GM21515 (cell line): Measurements from ENCODE around the gene IL31.

Source experiments
- ATAC-seq: cut with Tn5 transposase; IDR thresholded peaks from one replicate; pipeline ENCODE4 v1.9.1; 2021; ENCODE audit not compliant: unreplicated experiment

The IL31 gene

GRCh38 chr12:122130150-122130549 is 43.9 kb downstream of the IL31 start:
- no peak for ATAC-seq

GRCh38 chr12:122129131-122129530 is 44.9 kb downstream of the IL31 start:
- no peak for ATAC-seq

- no peak for ATAC-seq
Measured at GRCh38 chr12:122128481-122128880, 45.5 kb downstream of the IL31 start.

- no peak for ATAC-seq
Measured at GRCh38 chr12:122127839-122128238, 46.2 kb downstream of the IL31 start.

GRCh38 chr12:122126713-122127597 is 47.1 kb downstream of the IL31 start:
- ATAC-seq = no peak

- no peak for ATAC-seq
Measured at GRCh38 chr12:122126342-122126635, 47.7 kb downstream of the IL31 start.

GRCh38 chr12:122125452-122126341 is 48.3 kb downstream of the IL31 start:
- ATAC-seq = no peak

GRCh38 chr12:122124370-122124769 is 49.7 kb downstream of the IL31 start:
- ATAC-seq = no peak

GRCh38 chr12:122123761-122124145 is 50.3 kb downstream of the IL31 start:
- no peak for ATAC-seq

- no peak for ATAC-seq
Measured at GRCh38 chr12:122123051-122123760, 50.8 kb downstream of the IL31 start.
